Iris pigment epithelial cell (primary cell): ENCODE results near the gene FMO5.
"Not testable (repeated sequence)": the region's sequence is repeated elsewhere in the genome, so short reads cannot be mapped to it uniquely, and the experiment has no call there.

ENCODE experiments used
- DNase-seq: peaks from one replicate; pipeline ENCODE4 v3.0.0-alpha.2; 2011; ENCODE audit warnings: low read depth

FMO5 gene

DNA sequence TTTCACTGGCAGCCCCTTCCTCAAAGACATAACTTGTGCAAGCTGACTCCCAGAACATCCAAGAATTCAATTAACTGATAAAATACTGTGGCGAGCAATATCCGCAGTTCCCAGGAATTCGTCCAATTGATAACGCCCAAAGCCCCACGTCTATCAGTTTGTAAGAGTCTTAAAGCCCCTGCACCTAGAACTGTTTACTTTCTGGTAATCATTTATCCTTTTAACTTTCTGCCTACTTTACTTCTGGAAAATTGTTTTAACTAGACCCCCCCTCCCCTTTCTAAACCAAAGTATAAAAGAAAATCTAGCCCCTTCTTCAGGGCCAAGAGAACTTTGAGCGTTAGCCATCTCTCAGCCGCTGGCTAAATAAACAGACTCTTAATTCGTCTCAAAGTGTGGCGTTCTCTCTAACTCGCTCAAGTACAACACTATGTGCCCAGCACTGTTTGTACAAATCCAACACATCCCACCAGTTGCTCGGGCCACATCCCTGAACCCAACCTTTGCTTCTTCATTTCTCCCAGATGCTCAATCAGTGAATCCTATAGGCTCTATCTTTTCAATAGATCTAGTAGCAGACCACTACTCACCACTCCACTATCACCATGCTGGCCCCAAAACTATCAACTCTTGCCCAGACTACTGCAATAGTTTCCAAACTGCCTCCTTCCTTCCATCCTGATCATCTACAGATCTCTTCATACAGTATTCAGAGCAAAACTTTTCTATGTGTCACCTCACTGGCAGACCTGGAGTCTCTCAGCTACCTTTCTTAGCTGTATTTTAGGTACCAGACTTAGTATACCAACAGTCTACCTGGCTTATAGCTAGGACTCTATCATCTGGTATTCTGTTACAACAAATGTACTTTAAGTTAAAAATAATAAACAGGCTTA, 14.0 kb upstream of the FMO5 start:
- DNase-seq = no peak

DNA sequence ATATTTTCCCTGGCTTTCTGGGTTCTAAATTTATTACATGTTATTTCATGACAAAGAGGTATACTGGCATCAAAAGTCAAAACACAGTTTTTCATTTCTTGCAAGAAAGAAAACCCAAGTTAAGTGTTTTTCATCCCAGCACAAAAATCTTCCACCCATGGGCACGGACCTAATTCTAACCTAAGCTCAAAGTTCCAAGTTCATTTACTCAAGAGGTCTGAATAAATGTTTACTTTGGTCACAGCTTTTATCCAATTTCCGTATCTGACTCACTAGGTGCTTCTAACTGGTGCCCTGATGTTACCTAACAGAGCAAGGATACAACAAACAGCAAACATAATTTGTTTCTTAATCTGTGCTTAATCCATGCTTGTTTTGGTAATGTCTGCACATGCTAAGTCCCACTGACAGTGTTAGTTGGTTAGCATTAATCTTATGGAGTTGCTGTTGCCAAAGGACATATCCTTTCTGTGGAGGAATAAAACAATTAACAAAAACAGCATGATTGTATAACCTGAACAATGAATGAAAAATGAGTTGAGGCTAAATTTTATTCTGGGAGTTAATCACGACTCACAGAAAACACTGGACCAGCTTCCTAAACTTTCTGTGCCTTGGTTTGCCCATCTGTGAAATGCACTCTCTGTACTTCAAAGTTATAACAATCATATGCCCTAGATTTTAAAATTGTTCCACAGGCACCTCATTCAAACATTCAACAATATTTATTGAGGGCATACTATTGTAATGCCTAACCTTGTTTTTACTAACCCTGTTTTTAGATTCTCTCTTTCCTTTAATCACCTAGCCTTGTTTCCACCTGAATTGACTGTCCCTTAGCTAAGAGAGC, 13.1 kb upstream of the FMO5 start:
- no peak for DNase-seq

DNA sequence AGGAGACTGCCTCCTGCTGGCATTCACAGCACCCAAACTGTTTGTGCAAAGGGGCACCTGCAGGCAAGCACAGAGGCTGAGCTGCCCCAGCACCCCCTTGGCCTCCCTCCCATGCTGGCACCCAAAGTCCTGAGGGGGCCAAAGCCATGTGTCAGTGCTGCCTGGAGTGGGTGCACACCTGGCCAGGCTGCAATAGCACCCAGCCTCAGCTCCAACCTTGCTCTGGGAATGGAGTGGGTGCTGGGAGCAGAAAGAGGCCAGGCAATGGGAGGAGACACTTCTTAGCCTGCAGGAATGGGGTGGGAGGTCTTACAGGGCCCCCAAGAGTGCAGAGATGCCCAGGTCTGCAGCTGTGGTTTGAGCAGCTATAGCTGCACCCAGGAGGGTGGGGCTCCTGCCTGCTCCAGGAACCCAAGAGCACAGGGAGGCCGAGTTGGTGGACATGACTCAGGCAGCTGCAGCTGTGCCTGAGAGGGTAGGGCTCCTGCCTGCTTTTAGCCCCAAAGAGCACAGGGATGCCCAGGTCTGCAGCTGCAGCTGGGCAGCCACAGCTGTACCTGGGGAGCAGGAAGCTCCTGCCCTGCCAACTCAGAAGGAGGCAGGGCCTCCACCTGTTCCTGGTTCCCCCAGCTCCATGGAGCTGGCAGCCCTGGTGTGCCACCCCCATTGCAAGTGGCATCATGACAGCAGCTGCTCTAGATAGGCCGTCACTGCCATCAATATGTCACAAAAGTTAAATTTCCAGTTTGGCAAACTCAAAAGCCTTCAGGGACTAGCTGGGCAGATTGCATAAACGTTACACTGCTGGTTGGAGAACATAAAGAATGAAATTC, 12.0 kb upstream of the FMO5 start:
- DNase-seq = no peak

DNA sequence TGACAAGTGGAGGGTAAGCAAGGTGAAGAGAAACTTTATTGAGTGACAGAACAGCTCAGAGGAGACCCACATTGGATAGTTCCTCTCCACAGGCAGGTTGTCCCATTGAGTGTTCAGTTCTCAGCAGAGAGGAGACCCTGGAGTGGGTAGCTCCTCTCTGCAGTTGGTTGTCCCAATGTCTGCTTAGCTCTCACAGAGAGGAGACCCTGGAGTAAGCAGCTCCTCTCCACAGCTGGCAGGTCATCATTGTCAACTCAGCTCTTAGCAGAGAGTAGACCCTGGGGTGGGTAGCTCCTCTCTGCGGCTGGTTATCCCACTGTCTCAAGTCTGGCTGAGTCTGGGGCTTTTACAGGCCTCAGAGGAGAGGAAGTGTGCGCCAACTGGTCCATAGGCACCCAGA, 11.3 kb upstream of the FMO5 start:
- DNase-seq = no peak

GRCh38 chr1:147235822-147236221, 10.7 kb upstream of the FMO5 start:
- no peak for DNase-seq

- DNase-seq = not testable (repeated sequence)
Observed at GRCh38 chr1:147233903-147234302, 8.8 kb upstream of the FMO5 start.

DNA sequence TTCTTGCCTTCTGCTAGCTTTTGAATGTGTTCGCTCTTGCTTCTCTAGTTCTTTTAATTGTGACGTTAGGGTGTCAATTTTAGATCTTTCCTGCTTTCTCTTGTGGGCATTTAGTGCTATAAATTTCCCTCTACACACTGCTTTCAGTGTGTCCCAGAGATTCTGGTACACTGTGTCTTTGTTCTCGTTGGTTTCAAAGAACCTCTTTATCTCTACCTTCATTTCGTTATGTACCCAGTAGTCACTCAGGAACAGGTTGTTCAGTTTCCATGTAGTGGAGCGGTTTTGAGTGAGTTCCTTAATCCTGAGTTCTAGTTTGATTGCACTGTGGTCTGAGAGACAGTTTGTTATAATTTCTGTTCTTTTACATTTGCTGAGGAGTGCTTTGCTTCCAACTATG, 5.9 kb upstream of the FMO5 start:
- not testable (repeated sequence) for DNase-seq

- no peak for DNase-seq
Observed at GRCh38 chr1:147223740-147224615, 1.2 kb downstream of the FMO5 start.

DNA sequence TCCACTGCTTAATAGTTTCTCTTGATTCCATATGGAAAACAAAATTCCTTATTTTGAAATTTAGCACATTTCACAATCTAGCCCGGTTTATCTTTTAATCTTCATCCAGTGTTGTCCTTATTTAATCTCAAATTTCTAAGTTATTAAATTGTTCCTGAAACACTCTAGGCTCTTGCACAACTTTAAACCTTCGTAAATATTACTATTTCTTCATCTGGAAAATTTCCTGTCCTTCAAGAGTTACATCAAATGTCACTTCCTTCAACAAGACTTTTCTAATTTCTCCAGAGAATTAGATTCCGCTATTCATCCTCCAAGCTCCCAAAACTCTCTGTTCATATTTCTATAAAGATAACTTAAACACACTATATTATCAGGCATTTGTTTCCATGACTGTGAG, 6.5 kb downstream of the FMO5 start:
- DNase-seq = no peak

DNA sequence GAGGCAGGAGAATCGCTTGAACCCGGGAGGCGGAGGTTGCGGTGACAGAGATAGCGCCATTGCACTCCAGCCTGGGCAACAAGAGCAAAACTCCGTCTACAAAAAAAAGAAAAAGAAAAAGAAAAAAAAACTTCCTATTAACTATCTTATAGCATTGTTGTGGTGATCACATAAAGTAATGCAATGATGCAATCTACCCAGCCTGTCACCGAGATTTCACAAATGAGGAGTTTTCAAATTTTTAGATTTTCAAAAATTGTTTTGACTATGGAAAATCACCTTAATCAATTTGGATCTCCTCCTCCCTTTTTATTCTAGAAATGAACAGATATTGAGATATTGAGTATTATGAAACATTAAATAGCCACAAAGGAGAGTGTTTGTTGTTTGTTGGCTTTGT, 8.0 kb downstream of the FMO5 start:
- DNase-seq = no peak

DNA sequence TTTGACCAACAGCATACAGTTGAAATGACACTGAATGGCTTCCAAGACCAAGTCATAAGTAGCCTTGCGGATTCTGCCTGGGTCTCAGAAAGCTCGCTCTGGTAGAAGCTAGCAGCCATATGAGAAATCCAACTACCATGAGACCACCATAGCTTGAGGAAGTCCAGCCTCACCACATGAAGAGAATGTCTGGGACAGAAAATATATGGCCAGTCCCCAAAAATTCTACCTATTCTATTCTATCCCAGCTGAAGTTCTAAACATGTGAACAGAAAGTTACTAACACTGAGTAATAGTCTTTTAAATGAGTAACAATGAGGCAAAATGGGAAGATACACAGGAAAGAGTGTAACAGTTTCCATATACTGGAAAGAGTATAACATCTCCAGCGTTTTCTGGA, 9.0 kb downstream of the FMO5 start:
- DNase-seq = no peak

- DNase-seq = no peak
Observed at GRCh38 chr1:147215540-147215916, 9.6 kb downstream of the FMO5 start.

DNA sequence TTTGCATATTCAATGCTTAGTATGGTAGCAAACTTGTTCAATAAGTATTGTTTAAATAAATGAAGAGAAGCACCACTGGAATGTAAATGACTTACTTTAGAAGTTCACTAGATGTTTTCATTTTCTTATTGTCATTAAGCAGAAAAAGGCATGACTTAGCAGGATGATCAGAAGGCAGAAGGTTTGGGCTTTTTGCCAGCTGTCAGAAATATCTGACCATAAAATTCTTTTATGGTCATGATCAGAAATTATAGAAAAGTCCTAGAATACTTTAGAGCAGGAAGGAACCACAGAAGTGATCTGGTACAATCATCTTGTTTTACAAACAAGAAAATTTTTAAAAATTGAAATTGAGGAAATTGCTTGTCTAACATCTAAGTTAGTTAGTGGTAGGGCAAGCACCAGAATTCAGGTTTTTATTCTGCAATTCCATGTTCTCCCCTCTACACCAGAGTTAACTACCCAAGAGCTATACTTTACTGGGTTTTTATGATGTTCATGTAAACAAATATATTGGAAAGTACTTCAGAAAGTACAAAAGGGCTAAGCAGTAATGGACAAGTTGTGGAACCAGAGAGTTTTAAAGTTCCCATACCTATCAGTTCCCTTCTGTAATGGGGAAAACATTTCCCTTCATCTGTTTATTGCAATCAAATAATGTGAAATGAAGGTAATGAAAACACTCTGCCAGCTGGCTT, 10.1 kb downstream of the FMO5 start:
- DNase-seq = peak; percentile 27

- DNase-seq = no peak
Observed at GRCh38 chr1:147214325-147214724, 10.8 kb downstream of the FMO5 start.

DNA sequence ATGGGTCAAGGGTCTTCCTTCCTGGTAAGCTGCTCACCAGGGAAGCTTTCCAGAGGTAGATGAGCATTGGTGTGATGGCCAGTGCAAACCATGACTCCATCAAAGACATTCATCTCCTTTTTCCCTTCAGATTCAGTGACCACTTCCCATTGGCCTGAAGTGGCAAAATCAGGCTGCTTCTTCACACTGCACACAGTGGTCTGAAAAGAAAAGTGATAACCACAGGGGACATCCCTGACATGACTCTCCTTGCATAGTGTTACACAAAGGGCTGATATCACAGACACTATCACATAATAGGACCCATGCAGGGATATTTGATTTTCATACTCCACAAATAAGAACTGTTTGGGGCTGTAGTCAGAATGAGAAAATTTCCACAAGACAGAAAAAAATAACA, 11.9 kb downstream of the FMO5 start:
- no peak for DNase-seq

GRCh38 chr1:147211577-147211976, 13.6 kb downstream of the FMO5 start:
- DNase-seq = no peak

DNA sequence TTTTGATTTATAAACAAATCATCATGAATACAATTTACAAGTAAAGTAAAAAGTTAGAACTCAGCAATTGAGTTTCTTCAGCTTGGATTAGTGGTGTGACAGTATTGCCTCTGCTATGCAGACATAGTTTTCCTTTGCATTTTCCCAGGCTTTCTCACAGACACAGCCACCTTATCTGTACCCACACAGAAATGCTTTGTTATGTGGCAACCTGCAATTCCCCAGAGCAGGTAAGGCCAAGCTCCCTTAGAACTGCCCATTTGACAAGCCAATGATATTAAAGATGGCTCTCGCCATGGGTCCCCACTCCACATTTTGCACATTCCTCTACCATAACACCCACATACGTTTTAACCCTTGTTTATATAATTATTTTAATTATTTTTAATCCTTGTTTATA, 14.2 kb downstream of the FMO5 start:
- DNase-seq = no peak

DNA sequence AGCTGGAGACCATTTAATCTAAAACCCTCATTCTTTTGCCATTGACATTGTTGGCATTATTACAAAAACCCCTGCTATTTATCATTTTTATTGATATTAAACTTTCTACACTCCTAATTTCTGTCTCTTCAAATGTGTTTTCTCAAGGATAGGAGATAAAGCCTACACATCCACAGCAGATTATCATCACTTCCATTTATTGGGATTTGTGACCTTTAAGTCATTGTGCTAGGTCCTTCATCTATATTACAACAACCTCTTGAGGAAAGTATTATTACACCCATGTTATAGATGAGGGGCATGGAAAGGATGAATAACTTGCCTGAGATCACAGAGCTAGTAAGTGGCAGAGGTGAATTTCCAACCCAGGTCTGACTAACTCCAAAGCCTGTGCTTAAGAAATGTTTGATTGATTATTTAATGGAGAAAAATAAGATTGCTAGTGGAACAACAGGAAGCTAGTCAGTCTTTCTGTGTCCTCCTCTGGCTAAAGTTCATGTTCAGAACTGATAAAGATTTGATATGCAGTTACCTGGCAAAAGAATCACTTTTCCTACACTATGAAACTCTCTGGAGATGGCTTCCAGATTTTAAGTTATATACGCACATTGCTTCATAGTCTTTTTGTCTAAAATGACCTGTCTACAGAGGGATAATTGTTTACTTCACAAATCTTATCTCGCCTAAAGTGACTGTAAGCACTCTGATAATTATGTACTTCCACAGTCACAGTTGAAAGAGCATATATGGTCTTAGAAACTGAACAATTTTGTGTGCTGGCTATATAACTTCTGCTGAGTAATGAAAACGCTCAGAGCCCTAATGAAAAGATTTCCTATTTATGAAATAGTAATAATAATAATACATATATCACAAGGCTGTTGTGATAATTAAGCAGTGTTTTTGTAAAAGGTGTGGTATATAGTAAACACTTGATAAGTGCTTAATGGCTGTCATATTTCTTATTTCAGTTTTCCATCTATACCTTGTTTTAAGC, 15.0 kb downstream of the FMO5 start:
- no peak for DNase-seq

DNA sequence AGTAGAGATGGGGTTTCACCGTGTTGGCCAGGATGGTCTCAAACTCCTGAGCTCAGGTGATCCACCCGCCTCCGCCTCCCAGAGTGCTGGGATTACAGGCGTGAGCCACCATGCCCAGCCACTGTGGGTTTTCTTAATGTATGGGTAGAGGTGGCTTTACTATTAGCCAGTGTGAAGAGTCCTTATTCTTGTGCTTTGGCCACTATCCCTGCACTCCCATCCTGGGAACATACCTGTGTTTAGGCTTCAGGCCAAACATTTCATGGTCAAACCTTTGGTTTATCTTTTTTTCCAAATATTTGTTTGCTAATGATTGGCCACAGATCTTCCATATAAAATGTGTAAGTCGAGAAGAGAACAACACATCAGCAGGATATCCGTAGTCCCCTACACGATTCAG, 16.5 kb downstream of the FMO5 start:
- no peak for DNase-seq
